Femur (tissue), 1 donor: ENCODE results near the gene MEX3D.

Experiments used
- DNase-seq: peaks from one replicate; pipeline ENCODE4 v3.0.0-alpha.2; 2017

MEX3D gene

GRCh38 chr19:1514986-1515721, 53.0 kb downstream of the MEX3D start:
- no peak for DNase-seq

- DNase-seq = no peak
Observed at GRCh38 chr19:1514295-1514661, 53.8 kb downstream of the MEX3D start.

GRCh38 chr19:1513499-1514294, 54.4 kb downstream of the MEX3D start:
- DNase-seq = peak; percentile 53

GRCh38 chr19:1512671-1513498, 55.2 kb downstream of the MEX3D start, which contains the start of gene ADAMTSL5:
ADAMTSL5 (minus strand) TSS chr19:1513019; CDS start chr19:1510943, 2,076 bp downstream.
- DNase-seq = peak; percentile 47

GRCh38 chr19:1511318-1512317, 56.5 kb downstream of the MEX3D start:
- no peak for DNase-seq

- no peak for DNase-seq
Observed at GRCh38 chr19:1510807-1511206, 57.3 kb downstream of the MEX3D start.

- DNase-seq = no peak
Observed at GRCh38 chr19:1510442-1510806, 57.7 kb downstream of the MEX3D start.

GRCh38 chr19:1509602-1510441, 58.3 kb downstream of the MEX3D start:
- DNase-seq = no peak

GRCh38 chr19:1508507-1508856, 59.6 kb downstream of the MEX3D start:
- no peak for DNase-seq

- DNase-seq = peak; percentile 95
Observed at GRCh38 chr19:1507763-1508506, 60.2 kb downstream of the MEX3D start.

GRCh38 chr19:1507192-1507660, 60.9 kb downstream of the MEX3D start:
- DNase-seq = no peak

GRCh38 chr19:1505991-1506881, 61.9 kb downstream of the MEX3D start:
- DNase-seq = no peak

- no peak for DNase-seq
Observed at GRCh38 chr19:1505012-1505411, 63.1 kb downstream of the MEX3D start.
